A549 (cell line): ENCODE measurements around the gene HDAC7. TPM values are rescaled to one million over a fixed set of nuclear protein-coding genes. Genes with fewer than 3 reads are reported as not detected.

Experiments
- ATAC-seq, 2 experiments: fragments of 200-7000 bp in 1 of 2; fragments of >200 bp in 1 of 2; cut with Nextera tagmentation in 1 of 2; cut with Tn5 transposase in 1 of 2; 3 replicates each; pipeline versions ENCODE4 v1.8.0 to v1.9.1; 2018 to 2020; ENCODE audit warnings: mild to moderate bottlenecking in 1 of 2, moderate library complexity in 1 of 2
- CTCF ChIA-PET: fragments of 300-600 bp; sonication (Branson Sonifier 250); formaldehyde crosslinking; extraction: SDS; loops from one replicate; lab custom pipeline; 2021; ENCODE audit warnings: antibody characterized with exemption, inconsistent platforms; lab: Yijun Ruan, JAX
- POLR2A ChIA-PET: fragments of 350-600 bp; formaldehyde crosslinking; extraction: SDS; loops from one replicate; lab custom pipeline; 2021; ENCODE audit warnings: antibody characterized with exemption, inconsistent platforms; lab: Yijun Ruan, JAX
- DNase-seq, 2 experiments: peaks; one replicate each; pipeline versions ENCODE4 v3.0.0 to v3.0.0-alpha.2; 2011 to 2016; ENCODE audit warnings: low read depth in 1 of 2, low spot score in 1 of 2
- FAIRE-seq: peaks from 2 replicates; lab custom pipeline; 2011; peaks lifted over from hg19 to GRCh38; lab: Jason Lieb, UNC
- H3K27ac ChIP-seq, 2 experiments: fragments of >200 bp; sonication (Bioruptor Twin); formaldehyde crosslinking; 3 replicates each; pipeline ENCODE4 v1.5.1; 2016 to 2017
- H3K4me1 ChIP-seq: fragments of >200 bp; sonication (Bioruptor Twin); formaldehyde crosslinking; 3 replicates; pipeline ENCODE4 v1.6.1; 2016
- H3K4me2 ChIP-seq: fragments of >200 bp; sonication (Bioruptor Twin); formaldehyde crosslinking; 3 replicates; pipeline ENCODE4 v1.6.1; 2016
- H3K4me3 ChIP-seq: fragments of >200 bp; sonication (Bioruptor Twin); formaldehyde crosslinking; 3 replicates; pipeline ENCODE4 v1.5.1; 2016
- H3K9me3 ChIP-seq: fragments of >200 bp; sonication (Bioruptor Twin); formaldehyde crosslinking; 3 replicates; pipeline ENCODE4 v1.6.1; 2016
- BCL3 ChIP-seq: fragments of >200 bp; sonication (Bioruptor Twin); formaldehyde crosslinking; IDR thresholded peaks from 3 replicates; pipeline ENCODE4 v1.6.1; 2016
- CTCF ChIP-seq: fragments of >200 bp; sonication (Bioruptor Twin); formaldehyde crosslinking; IDR thresholded peaks from 3 replicates; pipeline ENCODE4 v1.5.1; 2016
- EHF ChIP-seq: fragments of 250-450 bp; sonication (Bioruptor Pico); IDR thresholded peaks from 2 replicates; pipeline ENCODE4 v1.5.0; 2020; ENCODE audit warnings: mild to moderate bottlenecking
- HDAC2 ChIP-seq: fragments of 200-600 bp; sonication (generic); IDR thresholded peaks from 2 replicates; pipeline ENCODE4 v1.6.1; 2016
- HES2 ChIP-seq: fragments of >200 bp; sonication (Bioruptor Twin); formaldehyde crosslinking; IDR thresholded peaks from 2 replicates; pipeline ENCODE4 v1.6.1; 2016
- HOXA7 ChIP-seq: fragments of 250-450 bp; sonication (Bioruptor Pico); IDR thresholded peaks from 2 replicates; pipeline ENCODE4 v1.5.0; 2020; ENCODE audit warnings: mild to moderate bottlenecking, moderate library complexity
- POLR2A ChIP-seq: IDR thresholded peaks from 2 replicates; pipeline ENCODE4 v1.6.1; 2012; ENCODE audit warnings: mild to moderate bottlenecking, low read length
- RAD21 ChIP-seq, 2 experiments: fragments of >200 bp in 1 of 2; sonication (Bioruptor Twin) in 1 of 2; formaldehyde crosslinking in 1 of 2; IDR thresholded peaks in 1 of 2; conservative IDR thresholded peaks in 1 of 2; 2 replicates in 1 of 2; 3 replicates in 1 of 2; pipeline ENCODE4 v1.6.1; 2012 to 2018; ENCODE audit warnings: inconsistent platforms in 1 of 2
- RARB ChIP-seq: fragments of 250-450 bp; sonication (Bioruptor Pico); IDR thresholded peaks from 2 replicates; pipeline ENCODE4 v1.8.0; 2021; ENCODE audit warnings: mild to moderate bottlenecking, moderate library complexity
- RNF2 ChIP-seq: fragments of 200-600 bp; sonication (generic); IDR thresholded peaks from 2 replicates; pipeline ENCODE4 v1.6.1; 2016; ENCODE audit warnings: low read depth, mild to moderate bottlenecking, antibody characterized with exemption, moderate library complexity, borderline replicate concordance
- SMC3 ChIP-seq: fragments of >200 bp; sonication (Bioruptor Twin); formaldehyde crosslinking; IDR thresholded peaks from 3 replicates; pipeline ENCODE4 v1.6.1; 2018; ENCODE audit warnings: inconsistent platforms
- SREBF2 ChIP-seq: fragments of 450-650 bp; IDR thresholded peaks from 2 replicates; pipeline ENCODE4 v1.6.1; 2014; ENCODE audit warnings: mild to moderate bottlenecking, moderate library complexity
- ZC3H11A ChIP-seq: fragments of 450-650 bp; IDR thresholded peaks from 2 replicates; pipeline ENCODE4 v1.6.1; 2014; ENCODE audit warnings: antibody characterized with exemption, mild to moderate bottlenecking
- ZSCAN20 ChIP-seq: fragments of 250-450 bp; sonication (Bioruptor Pico); IDR thresholded peaks from 2 replicates; pipeline ENCODE4 v1.8.0; 2022; ENCODE audit warnings: mild to moderate bottlenecking, moderate library complexity
- WGBS: methylation state at CpG from one replicate; pipeline ENCODE4 v1.1.6; 2017; ENCODE audit errors: missing lambda C conversion rate; 5-methylcytosine and 5-hydroxymethylcytosine counted together
- polyA plus RNA-seq, 4 experiments: library from polyadenylated mRNA; depleted of rRNA in 3 of 4; stranded (reverse); fragments of >200 nt; fragmentation: RNase III in 1 of 4; extraction: RNeasy Plus Mini Kit Qiagen cat#74134 plus additional on column Dnase treatment in 1 of 4; gene quantifications; 2 replicates in 3 of 4; 3 replicates in 1 of 4; pipeline ENCODE4 v1.2.3, GENCODE V29; 2011 to 2017

Gene HDAC7
- polyA plus RNA-seq, 2 of the 4 experiments (the other 2 are of a cell fraction) = 17.2 to 36.0 TPM

GRCh38 chr12:47798382-47798948 is 21.2 kb downstream of the HDAC7 start:
- 91% methylated on average over 13 of the region's 17 CpGs for WGBS
- no peak; a peak in 1 of 6 replicates for ATAC-seq
- Histone ChIP-seq H3K9me3 (no peaks in the 10 kb centered on the region), H3K4me3 (no peak overlapping the region), H3K4me2 (no peak overlapping the region), H3K4me1 (peaks cover 12% of the 10 kb centered on the region; the same call in 2 of the 3 replicates), H3K27ac (no peak overlapping the region)
- ChIA-PET POLR2A (no interaction called here), CTCF (interaction anchor here (0.6 to 59.0 kb wide), 13 partner anchors 11 to 853 kb away, joined by 3 to 1532 read pairs (median 10); partner anchors contain the start of genes ENDOU and RAPGEF3)
- DNase-seq = no peak
- TF ChIP-seq EHF (CRISPR knock-in tag) (no peak), SREBF2 (no peak), HOXA7 (no peak), HDAC2 (no peak), ZC3H11A (no peak), BCL3 (no peak)
- FAIRE-seq = no peak

GRCh38 chr12:47797441-47797840 is 22.3 kb downstream of the HDAC7 start:
- POLR2A ChIA-PET = interaction anchor here (1.0 to 1.2 kb wide), 2 partner anchors 40 to 42 kb away, joined by 3 to 6 read pairs; no protein-coding TSS in a partner anchor

GRCh38 chr12:47795814-47796411 is 23.8 kb downstream of the HDAC7 start:
- CTCF ChIA-PET = interaction anchor here (1.2 to 59.0 kb wide), 8 partner anchors 8 to 153 kb away, joined by 3 to 1532 read pairs (median 17); partner anchors contain the start of genes ENDOU and RAPGEF3
- FAIRE-seq (no peak), DNase-seq (no peak), ATAC-seq (no peak)
- H3K27ac ChIP-seq = no peak overlapping the region
- no peaks in the 10 kb centered on the region for H3K9me3 ChIP-seq
- WGBS = 90% methylated on average over 22 of the region's 22 CpGs
- no peak overlapping the region for H3K4me3 ChIP-seq
- POLR2A ChIA-PET = no interaction called here
- H3K4me1 ChIP-seq = no peaks in the 10 kb centered on the region
- H3K4me2 ChIP-seq = no peak overlapping the region
- TF ChIP-seq HES2 = no peak
- no peak for TF ChIP-seq RARB (CRISPR knock-in tag)
- TF ChIP-seq RNF2 = no peak

More at GRCh38 chr12:47797441-47797840, 22.3 kb downstream of the HDAC7 start:
- H3K27ac ChIP-seq = no peak overlapping the region
- FAIRE-seq (no peak), ATAC-seq (peak; percentile 55 to 79), DNase-seq (peak in 1 of 2 experiments; percentile 55)
- no peak overlapping the region for H3K4me2 ChIP-seq
- H3K4me3 ChIP-seq = no peak overlapping the region
- H3K9me3 ChIP-seq = no peaks in the 10 kb centered on the region
- WGBS = 79% methylated on average over 10 of the region's 10 CpGs
- TF ChIP-seq ZSCAN20 (CRISPR knock-in tag) (no peak), CTCF (peak; percentile 43), RAD21 (conservative IDR thresholded peaks at IDR 0.05 in 1 of 2, IDR thresholded peaks at IDR 0.05 in 1 of 2) (peak; percentile 71 to 77), SMC3 (peak; percentile 80), POLR2A (no peak)
- CTCF ChIA-PET = interaction anchor here (0.6 to 59.0 kb wide), 19 partner anchors 10 to 403 kb away, joined by 3 to 1532 read pairs (median 9); partner anchors contain the start of genes ENDOU, RAPGEF3 and SLC48A1
- H3K4me1 ChIP-seq = peaks cover 7% of the 10 kb centered on the region; the same call in 2 of the 3 replicates
